HG03025 (cell line): ENCODE measurements around the gene DYDC2.
"Not testable (repeated sequence)": the region's sequence is repeated elsewhere in the genome, so short reads cannot be mapped to it uniquely, and the experiment has no call there.

Experiments used
- ATAC-seq: cut with Tn5 transposase; IDR thresholded peaks from one replicate; pipeline ENCODE4 v1.9.1; 2021; ENCODE audit warnings: mild to moderate bottlenecking, moderate library complexity; ENCODE audit not compliant: unreplicated experiment, low FRiP score

DYDC2 gene, protein sequence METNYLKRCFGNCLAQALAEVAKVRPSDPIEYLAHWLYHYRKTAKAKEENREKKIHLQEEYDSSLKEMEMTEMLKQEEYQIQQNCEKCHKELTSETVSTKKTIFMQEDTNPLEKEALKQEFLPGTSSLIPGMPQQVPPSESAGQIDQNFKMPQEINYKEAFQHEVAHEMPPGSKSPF

DNA sequence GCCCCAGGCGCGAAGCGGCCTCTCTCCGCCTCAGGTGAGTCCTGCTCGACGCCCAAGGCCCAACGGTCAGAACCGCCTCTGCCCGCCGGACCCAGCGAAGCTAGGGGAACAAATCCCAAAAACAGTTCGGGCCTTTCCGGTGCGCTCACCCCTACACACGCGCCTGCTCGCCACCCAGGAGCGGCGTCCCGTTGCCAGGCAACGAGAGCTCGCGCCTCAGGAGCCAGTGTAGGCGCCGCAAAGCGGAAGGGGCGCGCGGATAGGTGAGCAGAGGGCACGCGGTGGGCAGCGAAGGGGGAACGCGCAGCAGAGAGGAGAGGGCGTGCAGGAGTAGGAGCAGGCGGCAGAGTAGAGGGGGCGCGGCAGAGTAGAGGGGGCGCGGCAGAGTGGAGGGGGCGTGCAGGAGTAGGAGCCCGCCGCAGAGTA lies at the start of gene DYDC2, which contains the start of gene DYDC1:
Gene DYDC2, plus strand, starts transcription at position 219 of the 426 bp plus-strand sequence. CDS start 5,663 bp downstream, outside the sequence.
Gene DYDC1, minus strand, starts transcription at position 193 of the 426 bp plus-strand sequence. CDS start 4,154 bp downstream, outside the sequence.
- no peak for ATAC-seq

DNA sequence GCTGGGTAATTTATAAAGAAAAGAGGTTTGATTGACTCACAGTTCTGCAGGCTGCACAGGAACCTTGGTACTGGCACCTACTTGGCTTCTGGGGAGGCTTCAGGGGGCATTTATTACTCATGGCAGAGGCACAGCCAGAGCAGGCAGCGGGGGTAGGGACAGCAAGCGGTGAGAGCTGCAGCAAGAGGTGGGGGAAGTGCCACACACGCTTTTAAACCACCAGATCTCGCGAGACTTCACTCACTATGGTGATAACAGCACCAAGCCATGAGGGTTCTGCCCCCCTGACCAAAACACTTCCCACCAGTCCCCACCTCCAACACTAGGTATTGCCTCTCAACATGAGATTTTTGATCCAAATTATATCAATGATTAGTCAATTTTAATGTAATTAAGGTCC lies 43.1 kb upstream of the DYDC2 start:
- no peak for ATAC-seq

DNA sequence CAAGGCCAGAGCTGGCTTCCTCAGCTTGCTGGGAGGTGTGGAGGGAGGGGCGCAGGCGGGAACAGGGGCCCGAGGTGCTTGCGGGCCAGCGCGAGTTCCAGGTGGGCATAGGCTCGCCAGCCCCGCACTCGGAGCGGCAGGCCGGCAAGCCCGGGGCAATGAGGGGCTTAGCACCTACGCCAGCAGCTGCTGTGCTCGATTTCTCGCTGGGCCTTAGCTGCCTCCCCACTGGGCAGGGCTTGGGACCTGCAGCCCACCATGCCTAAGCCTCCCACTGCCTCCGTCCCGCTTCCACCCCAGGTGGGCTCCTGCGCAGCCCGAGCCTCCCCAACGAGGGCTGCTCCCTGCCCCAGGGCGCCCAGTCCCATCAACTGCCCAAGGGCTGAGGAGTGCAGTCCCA lies 41.2 kb upstream of the DYDC2 start:
- ATAC-seq, result no peak

DNA sequence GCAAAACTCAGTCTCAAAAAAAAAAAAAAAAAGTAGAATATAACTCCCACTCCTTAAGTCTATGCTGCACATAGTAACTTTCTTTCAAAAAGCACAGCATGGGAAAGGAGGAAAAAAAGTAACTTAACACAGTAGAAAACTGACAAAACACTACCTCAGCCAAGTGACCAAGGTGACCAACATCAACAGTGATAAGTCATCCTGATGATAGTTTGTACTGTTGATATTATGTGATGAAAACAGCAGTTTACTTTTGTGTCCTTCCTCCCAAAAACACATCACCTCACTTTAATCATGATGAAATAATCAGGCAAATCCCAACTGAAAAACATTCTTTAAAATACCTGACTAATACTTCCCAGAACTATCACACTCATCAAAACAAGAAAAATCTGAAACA lies 37.8 kb upstream of the DYDC2 start:
- no peak for ATAC-seq

DNA sequence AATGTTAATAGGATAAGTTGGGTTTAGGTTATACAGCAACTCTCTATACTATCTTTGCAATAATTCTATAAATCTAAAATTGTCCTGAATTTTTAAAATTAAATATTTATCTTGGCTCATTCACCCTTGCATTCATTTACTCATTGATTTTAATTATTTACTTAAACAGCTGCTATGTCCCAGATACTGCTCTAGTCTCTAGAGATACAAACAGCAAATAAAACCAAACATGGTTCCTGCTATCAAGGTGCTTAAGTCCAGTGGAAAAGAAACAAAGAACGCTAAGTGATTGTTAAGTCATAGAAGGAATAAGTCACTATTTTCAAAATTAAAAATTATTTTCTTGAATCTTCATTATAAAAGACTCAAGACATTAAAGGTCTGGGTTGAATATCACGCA lies 37.3 kb upstream of the DYDC2 start:
- ATAC-seq, result no peak

- no peak for ATAC-seq
Observed at GRCh38 chr10:80319725-80320290, 36.8 kb upstream of the DYDC2 start.

GRCh38 chr10:80320377-80320776 lies 36.2 kb upstream of the DYDC2 start:
- ATAC-seq, result no peak

- no peak for ATAC-seq
Observed at GRCh38 chr10:80321183-80321582, 35.4 kb upstream of the DYDC2 start.

- no peak for ATAC-seq
Observed at GRCh38 chr10:80322158-80322557, 34.4 kb upstream of the DYDC2 start.

- no peak for ATAC-seq
Observed at GRCh38 chr10:80322711-80323110, 33.9 kb upstream of the DYDC2 start.

- no peak for ATAC-seq
Observed at GRCh38 chr10:80323311-80323710, 33.3 kb upstream of the DYDC2 start.

- ATAC-seq, result no peak
Observed at GRCh38 chr10:80324086-80324485, 32.5 kb upstream of the DYDC2 start.

- no peak for ATAC-seq
Observed at GRCh38 chr10:80324891-80325364, 31.7 kb upstream of the DYDC2 start.

GRCh38 chr10:80333983-80334382 lies 22.6 kb upstream of the DYDC2 start:
- no peak for ATAC-seq

GRCh38 chr10:80344276-80344675 lies 12.3 kb upstream of the DYDC2 start:
- ATAC-seq, result no peak

DNA sequence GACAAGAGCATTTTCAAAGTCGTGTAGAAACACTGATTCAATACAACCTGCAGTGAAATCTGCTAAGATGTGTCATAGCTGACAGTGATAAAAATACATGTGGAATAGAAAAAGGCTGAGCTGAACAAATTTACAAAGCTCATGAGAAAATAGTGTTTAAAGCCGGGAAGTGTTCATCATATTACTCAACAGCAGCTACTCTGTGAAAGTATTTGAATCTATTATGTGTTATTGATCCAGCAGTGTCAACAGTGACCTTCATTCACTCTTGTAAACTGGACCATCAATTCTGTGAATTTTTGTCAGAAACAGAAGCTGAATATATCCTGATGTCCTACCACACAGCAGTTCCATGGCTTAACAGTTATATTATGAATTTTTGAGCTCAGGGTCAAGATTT lies 11.7 kb upstream of the DYDC2 start:
- no peak for ATAC-seq

- no peak for ATAC-seq
Observed at GRCh38 chr10:80350251-80350650, 6.3 kb upstream of the DYDC2 start.

DNA sequence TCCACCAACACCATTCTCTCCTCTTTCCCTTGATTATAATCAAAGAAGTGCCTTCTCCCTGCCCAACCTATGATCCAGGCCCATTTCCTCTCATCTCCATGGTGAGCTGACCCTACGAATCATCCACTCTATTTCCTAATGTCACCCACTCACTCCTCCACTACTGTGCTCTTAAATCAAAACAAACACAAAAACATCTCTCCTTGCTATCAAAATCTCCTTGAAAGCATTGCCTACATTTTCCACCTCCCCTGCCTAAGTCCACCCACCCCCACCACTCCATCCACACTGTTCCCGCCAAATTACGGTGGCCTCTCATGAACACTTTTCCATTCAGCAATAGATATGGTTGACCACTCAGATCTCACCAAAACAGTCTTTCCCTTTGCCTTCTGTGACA lies 5.4 kb upstream of the DYDC2 start:
- ATAC-seq, result no peak

DNA sequence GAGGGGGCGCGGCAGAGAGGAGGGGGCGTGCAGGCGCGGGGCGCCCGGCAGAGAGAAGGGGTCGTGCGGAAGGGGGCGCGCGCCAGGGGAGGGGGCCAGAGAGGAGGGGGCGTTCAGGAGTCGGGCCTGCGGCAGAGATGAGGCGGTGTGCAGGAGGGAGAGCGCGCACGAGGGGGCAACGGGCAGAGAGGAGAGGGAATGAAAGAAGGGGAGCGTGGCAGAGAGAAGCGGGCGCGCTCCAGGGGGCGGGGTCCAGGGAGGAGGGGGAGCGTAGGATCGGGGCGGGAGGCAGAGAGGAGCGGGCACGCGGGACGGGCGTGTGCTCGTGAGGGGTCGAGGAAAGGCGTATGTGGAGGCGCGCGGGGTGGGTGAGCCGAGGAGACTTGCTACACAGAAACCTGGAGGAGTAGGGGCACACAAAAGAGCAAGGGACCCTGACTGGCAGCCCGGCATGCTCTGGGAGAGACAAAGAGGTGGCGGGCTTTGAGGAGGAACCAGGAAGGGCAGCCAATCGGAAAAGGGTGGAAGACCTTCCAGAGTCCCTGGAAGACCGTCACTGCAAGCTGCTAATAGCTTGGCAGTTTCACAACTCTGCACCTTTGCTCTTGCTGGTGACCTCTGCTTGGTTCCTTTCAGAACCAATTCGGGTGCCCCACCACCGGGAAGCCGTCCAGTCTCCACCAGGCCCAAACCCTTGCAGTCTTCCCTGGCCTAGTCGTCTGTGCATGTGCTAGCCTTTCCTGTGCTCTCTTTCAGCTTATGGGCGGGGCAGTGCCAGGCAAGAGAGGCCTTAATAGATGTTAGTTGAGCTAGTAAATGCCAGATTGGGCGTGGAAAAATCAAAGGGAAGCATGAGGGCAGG lies 639 bp downstream of the DYDC2 start:
- no peak for ATAC-seq

DNA sequence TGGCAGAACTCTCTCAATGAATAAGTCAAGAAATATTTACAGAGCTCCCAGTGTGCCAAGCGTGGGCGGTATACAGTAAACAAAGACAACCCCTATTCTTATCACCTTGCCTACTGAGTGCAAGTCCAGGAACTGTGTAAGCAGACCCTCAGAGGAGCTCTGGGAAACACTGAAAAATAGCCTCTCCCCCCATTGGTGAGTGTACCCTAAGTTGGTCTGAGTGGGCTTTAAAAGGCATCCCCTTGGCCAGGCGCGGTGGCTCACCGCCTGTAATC lies 1.2 kb downstream of the DYDC2 start:
- ATAC-seq, result no peak

- not testable (repeated sequence) for ATAC-seq
Observed at GRCh38 chr10:80358925-80359324, 2.3 kb downstream of the DYDC2 start.

DNA sequence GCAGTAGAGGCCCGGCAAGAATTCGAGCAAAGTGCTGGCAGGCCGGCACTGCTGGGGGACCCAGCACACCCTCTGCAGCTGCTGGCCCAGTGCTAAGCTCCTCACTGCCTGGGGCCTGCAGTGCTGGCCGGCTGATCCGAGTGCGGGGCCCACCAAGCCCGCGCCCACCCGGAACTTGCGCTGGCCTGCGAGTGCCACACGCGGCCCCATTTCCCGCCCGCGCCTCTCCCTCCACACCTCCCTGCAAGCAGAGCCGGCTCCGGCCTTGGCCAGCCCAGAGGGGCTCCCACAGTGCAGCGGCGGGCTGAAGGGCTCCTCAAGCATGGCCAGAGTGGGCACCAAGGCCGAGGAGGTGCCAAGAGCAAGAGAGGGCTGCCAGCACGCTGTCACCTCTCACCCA lies 3.1 kb downstream of the DYDC2 start:
- no peak for ATAC-seq
